OCI-LY1 (cell line): ENCODE measurements around the gene PITPNM3.

ENCODE experiments used
- H2AFZ ChIP-seq: fragments of 200-600 bp; sonication (generic), shearing (Covaris generic); 2 replicates; pipeline ENCODE4 v1.6.0; 2014; ENCODE audit warnings: antibody characterized with exemption, mild to moderate bottlenecking, low read length
- H3F3A ChIP-seq: fragments of 200-600 bp; sonication (generic), shearing (Covaris generic); 2 replicates; pipeline ENCODE4 v1.6.0; 2014; ENCODE audit warnings: mild to moderate bottlenecking, antibody characterized with exemption, low read length, moderate library complexity; ENCODE audit not compliant: insufficient read depth
- H3K27ac ChIP-seq: fragments of 200-600 bp; sonication (generic); 2 replicates; pipeline ENCODE4 v1.5.1; 2014; ENCODE audit warnings: low read length, mixed run types, mild to moderate bottlenecking, low read depth; ENCODE audit not compliant: poor library complexity, severe bottlenecking
- H3K27me3 ChIP-seq: fragments of 200-600 bp; sonication (generic); 2 replicates; pipeline ENCODE4 v1.6.0; 2014; ENCODE audit warnings: antibody characterized with exemption, mild to moderate bottlenecking, low read length, moderate library complexity; ENCODE audit not compliant: insufficient read depth
- H3K36me3 ChIP-seq: fragments of 200-600 bp; sonication (generic); 2 replicates; pipeline ENCODE4 v1.6.1; 2014; ENCODE audit warnings: mild to moderate bottlenecking, antibody characterized with exemption, low read length, moderate library complexity, mixed read lengths; ENCODE audit not compliant: insufficient read depth
- H3K4me1 ChIP-seq: fragments of 200-600 bp; sonication (generic); 2 replicates; pipeline ENCODE4 v1.5.1; 2014; ENCODE audit warnings: mild to moderate bottlenecking, low read length, moderate library complexity; ENCODE audit not compliant: insufficient read depth, severe bottlenecking
- H3K4me2 ChIP-seq: fragments of 200-600 bp; sonication (generic), shearing (Covaris generic); 2 replicates; pipeline ENCODE4 v1.6.1; 2014; ENCODE audit warnings: low read length
- H3K4me3 ChIP-seq: fragments of 200-600 bp; sonication (generic); 2 replicates; pipeline ENCODE4 v1.5.1; 2014; ENCODE audit warnings: low read length, low read depth, mild to moderate bottlenecking, mixed read lengths; ENCODE audit not compliant: poor library complexity, severe bottlenecking
- H3K79me2 ChIP-seq: fragments of 200-600 bp; shearing (Covaris generic); 2 replicates; pipeline ENCODE4 v1.6.1; 2016; ENCODE audit warnings: mixed run types, low read length, mixed read lengths; ENCODE audit not compliant: insufficient read depth
- H3K9ac ChIP-seq: fragments of 200-600 bp; sonication (generic), shearing (Covaris generic); 2 replicates; pipeline ENCODE4 v1.6.1; 2014; ENCODE audit warnings: mild to moderate bottlenecking, low read length, mixed read lengths
- H3K9me2 ChIP-seq: fragments of 200-600 bp; sonication (generic), shearing (Covaris generic); 2 replicates; pipeline ENCODE4 v1.6.1; 2014; ENCODE audit warnings: low read depth, mild to moderate bottlenecking, low read length, mixed read lengths
- H3K9me3 ChIP-seq: fragments of 200-600 bp; shearing (Covaris generic); 2 replicates; pipeline ENCODE4 v1.6.1; 2014; ENCODE audit warnings: low read length, mixed read lengths
- H4K20me1 ChIP-seq: fragments of 200-600 bp; sonication (generic), shearing (Covaris generic); 2 replicates; pipeline ENCODE4 v1.6.0; 2016; ENCODE audit warnings: mild to moderate bottlenecking, low read length; ENCODE audit not compliant: insufficient read depth
- EZH2 ChIP-seq: fragments of 200-600 bp; sonication (generic), shearing (Covaris generic); IDR thresholded peaks from 2 replicates; pipeline ENCODE4 v1.8.0; 2017; ENCODE audit warnings: borderline replicate concordance, mixed run types, mild to moderate bottlenecking, antibody characterized with exemption, low read length, moderate library complexity, mixed read lengths
- TF ChIP-seq, protein P1 (sequence below): fragments of 200-600 bp; sonication (generic), shearing (Covaris generic); IDR thresholded peaks from 2 replicates; pipeline ENCODE4 v1.5.1; 2017; ENCODE audit warnings: mild to moderate bottlenecking, antibody characterized with exemption, low read length, moderate library complexity, mixed read lengths

Gene PITPNM3

DNA sequence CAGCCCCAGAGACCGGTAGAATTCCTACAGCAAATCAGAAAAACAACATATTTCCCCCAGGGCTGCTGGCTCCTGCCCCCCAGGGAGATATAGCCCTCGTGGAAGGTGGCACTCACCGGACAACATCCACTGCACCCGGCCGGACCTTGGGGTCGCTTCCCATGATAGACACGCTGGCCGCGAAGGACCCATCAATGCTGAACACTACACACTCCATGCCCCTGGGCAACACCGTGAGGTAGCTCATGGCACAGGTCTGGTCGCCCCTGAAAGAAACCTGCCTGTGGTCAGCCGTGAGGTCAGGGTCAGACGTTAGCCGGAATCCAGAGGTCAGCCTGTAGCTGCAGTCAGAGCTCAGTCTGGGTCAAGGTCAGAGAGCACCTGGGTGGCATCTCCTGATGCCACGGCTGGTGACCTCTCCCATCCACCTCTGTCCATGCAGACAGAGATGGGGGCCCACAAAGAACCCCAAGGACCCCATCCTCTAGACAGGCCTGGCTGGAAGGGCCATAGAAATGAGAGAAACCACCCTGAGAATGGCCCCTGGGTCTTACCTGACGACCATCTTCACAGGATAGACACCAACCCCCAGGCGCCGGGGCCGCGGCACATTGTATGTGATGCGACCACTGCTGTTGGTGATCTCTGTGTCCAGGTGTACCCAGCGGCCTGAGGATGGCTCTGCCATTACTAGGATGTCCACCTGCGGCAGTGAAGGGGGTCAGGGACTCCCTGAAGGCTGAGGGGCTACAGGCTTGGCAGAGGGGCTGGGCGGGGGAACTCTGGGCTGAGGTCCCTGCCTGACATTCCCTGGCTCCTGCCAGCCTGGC is 92.5 kb downstream of the PITPNM3 start:
- Histone ChIP-seq H3K4me1 (no peaks in the 10 kb centered on the region), H2AFZ (no peak overlapping the region), H3K79me2 (no peaks in the 10 kb centered on the region), H3K9me2 (no peaks in the 10 kb centered on the region), H3K4me2 (no peak overlapping the region), H3K9ac (no peak overlapping the region), H4K20me1 (no peaks in the 10 kb centered on the region), H3K9me3 (no peaks in the 10 kb centered on the region), H3F3A (no peaks in the 10 kb centered on the region), H3K36me3 (no peaks in the 10 kb centered on the region), H3K27ac (no peak overlapping the region), H3K4me3 (no peak overlapping the region), H3K27me3 (no peaks in the 10 kb centered on the region; the same call in 1 of the 2 replicates)
- no peak for TF ChIP-seq EZH2
- TF ChIP-seq, protein P1, sequence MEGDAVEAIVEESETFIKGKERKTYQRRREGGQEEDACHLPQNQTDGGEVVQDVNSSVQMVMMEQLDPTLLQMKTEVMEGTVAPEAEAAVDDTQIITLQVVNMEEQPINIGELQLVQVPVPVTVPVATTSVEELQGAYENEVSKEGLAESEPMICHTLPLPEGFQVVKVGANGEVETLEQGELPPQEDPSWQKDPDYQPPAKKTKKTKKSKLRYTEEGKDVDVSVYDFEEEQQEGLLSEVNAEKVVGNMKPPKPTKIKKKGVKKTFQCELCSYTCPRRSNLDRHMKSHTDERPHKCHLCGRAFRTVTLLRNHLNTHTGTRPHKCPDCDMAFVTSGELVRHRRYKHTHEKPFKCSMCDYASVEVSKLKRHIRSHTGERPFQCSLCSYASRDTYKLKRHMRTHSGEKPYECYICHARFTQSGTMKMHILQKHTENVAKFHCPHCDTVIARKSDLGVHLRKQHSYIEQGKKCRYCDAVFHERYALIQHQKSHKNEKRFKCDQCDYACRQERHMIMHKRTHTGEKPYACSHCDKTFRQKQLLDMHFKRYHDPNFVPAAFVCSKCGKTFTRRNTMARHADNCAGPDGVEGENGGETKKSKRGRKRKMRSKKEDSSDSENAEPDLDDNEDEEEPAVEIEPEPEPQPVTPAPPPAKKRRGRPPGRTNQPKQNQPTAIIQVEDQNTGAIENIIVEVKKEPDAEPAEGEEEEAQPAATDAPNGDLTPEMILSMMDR: no peak

DNA sequence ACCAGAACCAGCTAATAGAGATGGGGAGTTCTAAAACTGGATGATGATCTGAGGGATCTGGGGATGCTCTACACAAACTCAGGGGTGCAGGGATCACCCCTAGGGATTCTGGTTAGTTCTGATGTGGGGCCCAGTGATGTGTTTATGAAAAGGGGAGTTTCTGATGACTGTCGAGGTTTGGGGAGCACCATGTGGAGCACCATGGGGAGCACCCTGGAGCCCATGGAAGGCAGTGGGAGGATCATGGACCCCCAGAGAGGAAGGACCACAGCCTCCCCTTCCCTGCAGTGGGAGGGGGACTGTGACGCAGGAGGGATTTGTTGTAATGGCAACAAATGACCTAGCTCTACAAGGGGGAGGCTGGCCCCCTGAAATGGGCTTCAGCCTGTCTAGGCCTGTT is 93.7 kb downstream of the PITPNM3 start:
- Histone ChIP-seq H3K4me2 (no peak overlapping the region), H3K9ac (no peak overlapping the region), H3F3A (no peaks in the 10 kb centered on the region)

DNA sequence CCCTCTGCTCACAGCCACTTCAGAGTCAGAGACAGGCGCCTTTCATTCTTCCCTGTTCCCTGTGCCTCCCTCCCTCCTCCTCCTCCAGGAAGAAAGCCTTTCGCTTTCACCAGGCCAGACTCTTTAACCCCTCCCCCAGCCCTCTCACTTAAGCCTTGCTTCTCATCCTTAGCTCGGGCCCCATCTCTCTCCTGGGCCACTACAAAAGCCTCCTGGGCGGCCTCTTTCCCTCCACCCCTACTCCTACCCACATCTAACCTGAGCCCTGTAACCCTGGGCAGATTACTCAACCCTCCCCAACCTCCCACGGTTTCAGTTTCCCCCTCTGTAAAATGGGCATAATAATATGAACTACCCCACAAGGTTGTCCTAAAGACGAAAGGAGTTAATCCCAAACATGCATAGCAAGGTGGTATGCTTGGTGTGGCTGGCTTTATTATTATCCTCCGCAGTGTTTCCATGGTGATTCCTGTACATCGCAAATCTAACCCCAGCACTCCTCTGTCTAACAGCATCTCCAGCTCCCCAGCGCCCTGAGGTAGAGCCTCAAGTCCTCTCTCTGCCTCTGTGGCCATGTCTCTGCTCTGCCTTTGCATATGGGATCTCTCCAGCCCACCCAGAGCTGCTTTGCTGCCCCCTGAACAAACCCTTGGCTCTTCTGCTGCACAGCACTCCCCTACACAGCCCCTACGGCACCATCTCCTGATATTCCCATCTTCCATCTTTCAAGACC is 94.4 kb downstream of the PITPNM3 start:
- H3K27ac ChIP-seq: no peak overlapping the region
- TF ChIP-seq, protein P1: no peak
- no peak for TF ChIP-seq EZH2

More for the DNA sequence above, 93.7 kb downstream of the PITPNM3 start:
- no peaks in the 10 kb centered on the region for H3K9me3 ChIP-seq
- H3K9me2 ChIP-seq: no peaks in the 10 kb centered on the region
- H3K4me1 ChIP-seq: no peaks in the 10 kb centered on the region
- H3K79me2 ChIP-seq: no peaks in the 10 kb centered on the region
- H4K20me1 ChIP-seq: no peaks in the 10 kb centered on the region
- H3K27ac ChIP-seq: no peak overlapping the region
- H3K4me3 ChIP-seq: no peak overlapping the region
- TF ChIP-seq EZH2: no peak
- TF ChIP-seq, protein P1: no peak
- no peaks in the 10 kb centered on the region; the same call in 1 of the 2 replicates for H3K27me3 ChIP-seq
- H3K36me3 ChIP-seq: no peaks in the 10 kb centered on the region
- no peak overlapping the region for H2AFZ ChIP-seq

More for the DNA sequence above, 94.4 kb downstream of the PITPNM3 start:
- Histone ChIP-seq H3K36me3 (no peaks in the 10 kb centered on the region), H3K4me1 (no peaks in the 10 kb centered on the region), H3K27me3 (no peaks in the 10 kb centered on the region; the same call in 1 of the 2 replicates), H3K9me2 (no peaks in the 10 kb centered on the region), H3K4me2 (no peak overlapping the region), H3K4me3 (no peak overlapping the region), H2AFZ (no peak overlapping the region), H3F3A (no peaks in the 10 kb centered on the region), H3K79me2 (no peaks in the 10 kb centered on the region), H4K20me1 (no peaks in the 10 kb centered on the region), H3K9ac (no peak overlapping the region), H3K9me3 (no peaks in the 10 kb centered on the region)
